Peyer's patch (tissue), 4 donors: ENCODE measurements around the gene CNTN5. TPM values are rescaled to one million over a fixed set of nuclear protein-coding genes. Genes with fewer than 3 reads are reported as not detected.

ENCODE experiments used
- DNase-seq, 3 donors: peaks; one replicate each; pipeline ENCODE4 v3.0.0-alpha.2; 2017 to 2019
- H3K27ac ChIP-seq, 4 donors: fragments of 200-600 bp; sonication (generic); one replicate each; pipeline ENCODE4 v1.5.1; 2016 to 2019
- H3K27me3 ChIP-seq, 2 donors: fragments of 200-600 bp; sonication (generic); one replicate each; pipeline ENCODE4 v1.5.1; 2019
- H3K36me3 ChIP-seq, 3 donors: fragments of 200-600 bp; sonication (generic); one replicate each; pipeline ENCODE4 v1.5.1; 2016 to 2019
- H3K4me1 ChIP-seq, 4 donors: fragments of 200-600 bp; sonication (generic); one replicate each; pipeline ENCODE4 v1.5.1; 2016 to 2019
- H3K4me3 ChIP-seq, 4 donors: fragments of 200-600 bp; sonication (generic); 1 replicate in 3 of 4; 2 replicates in 1 of 4; pipeline ENCODE4 v1.5.1; 2016 to 2019; ENCODE audit warnings: mild to moderate bottlenecking in 1 of 4
- H3K9me3 ChIP-seq, 4 donors: fragments of 200-600 bp; sonication (generic); one replicate each; pipeline ENCODE4 v1.5.1; 2016 to 2019; ENCODE audit warnings: mild to moderate bottlenecking in 1 of 4
- CTCF ChIP-seq, 6 experiments: fragments of 450-650 bp in 4 of 6; fragments of 200-600 bp in 2 of 6; sonication (generic) in 1 of 6; IDR thresholded peaks; one replicate each; pipeline ENCODE4 v1.5.1; 2017 to 2019; ENCODE audit warnings: antibody characterized with exemption in 6 of 6, mild to moderate bottlenecking in 3 of 6, moderate library complexity in 1 of 6
- POLR2A ChIP-seq, 2 donors: fragments of 450-650 bp; IDR thresholded peaks; one replicate each; pipeline ENCODE4 v1.5.1; 2017; ENCODE audit warnings: antibody characterized with exemption in 2 of 2, mild to moderate bottlenecking in 2 of 2, moderate library complexity in 2 of 2
- total RNA-seq, 4 donors: library from RNA; depleted of rRNA; stranded (reverse); fragments of >200 nt; gene quantifications; one replicate each; pipeline ENCODE4 v1.1.0, GENCODE V29; 2016

The CNTN5 gene
- total RNA-seq, 4 donors from 2014 or later: not detected

- H3K27ac ChIP-seq: no peak overlapping the region
- H3K36me3 ChIP-seq: no peaks in the 10 kb centered on the region
- no peaks in the 10 kb centered on the region for H3K4me1 ChIP-seq
- no peak for DNase-seq
- H3K27me3 ChIP-seq: no peaks in the 10 kb centered on the region
- H3K9me3 ChIP-seq: no peaks in the 10 kb centered on the region
- no peak for TF ChIP-seq CTCF (IDR thresholded peaks at IDR 0.05)
- TF ChIP-seq POLR2A (IDR thresholded peaks at IDR 0.05): no peak
- H3K4me3 ChIP-seq: no peak overlapping the region
Measured at GRCh38 chr11:99256614-99257013, 235.9 kb downstream of the CNTN5 start.

- no peaks in the 10 kb centered on the region for H3K4me1 ChIP-seq
- no peaks in the 10 kb centered on the region for H3K36me3 ChIP-seq
- DNase-seq: no peak
- H3K27me3 ChIP-seq: no peaks in the 10 kb centered on the region
- H3K27ac ChIP-seq: no peak overlapping the region
- no peaks in the 10 kb centered on the region for H3K9me3 ChIP-seq
- no peak overlapping the region for H3K4me3 ChIP-seq
- no peak for TF ChIP-seq CTCF (IDR thresholded peaks at IDR 0.05)
- TF ChIP-seq POLR2A (IDR thresholded peaks at IDR 0.05): no peak
Measured at GRCh38 chr11:99257131-99257530, 236.4 kb downstream of the CNTN5 start.

- Histone ChIP-seq H3K27ac (no peak overlapping the region), H3K27me3 (no peaks in the 10 kb centered on the region), H3K9me3 (no peaks in the 10 kb centered on the region), H3K4me1 (no peaks in the 10 kb centered on the region), H3K36me3 (no peaks in the 10 kb centered on the region), H3K4me3 (no peak overlapping the region)
- no peak for DNase-seq
- no peak for TF ChIP-seq CTCF (IDR thresholded peaks at IDR 0.05)
- TF ChIP-seq POLR2A (IDR thresholded peaks at IDR 0.05): no peak
Measured at GRCh38 chr11:99260696-99261095, 239.9 kb downstream of the CNTN5 start.

- TF ChIP-seq POLR2A (IDR thresholded peaks at IDR 0.05) (no peak), CTCF (IDR thresholded peaks at IDR 0.05) (no peak)
- Histone ChIP-seq H3K36me3 (no peaks in the 10 kb centered on the region), H3K4me1 (no peaks in the 10 kb centered on the region), H3K4me3 (no peak overlapping the region), H3K27ac (no peak overlapping the region), H3K27me3 (no peaks in the 10 kb centered on the region), H3K9me3 (no peaks in the 10 kb centered on the region)
- DNase-seq: no peak
Measured at GRCh38 chr11:99268886-99269285, 248.1 kb downstream of the CNTN5 start.

GRCh38 chr11:99271527-99271926, 250.8 kb downstream of the CNTN5 start:
- TF ChIP-seq CTCF (IDR thresholded peaks at IDR 0.05) (no peak), POLR2A (IDR thresholded peaks at IDR 0.05) (no peak)
- Histone ChIP-seq H3K36me3 (no peaks in the 10 kb centered on the region), H3K27me3 (no peaks in the 10 kb centered on the region), H3K9me3 (no peaks in the 10 kb centered on the region), H3K27ac (no peak overlapping the region), H3K4me1 (no peaks in the 10 kb centered on the region), H3K4me3 (no peak overlapping the region)
- no peak for DNase-seq

- no peak overlapping the region for H3K4me3 ChIP-seq
- H3K27me3 ChIP-seq: no peaks in the 10 kb centered on the region
- no peaks in the 10 kb centered on the region for H3K36me3 ChIP-seq
- no peaks in the 10 kb centered on the region for H3K4me1 ChIP-seq
- no peak for TF ChIP-seq POLR2A (IDR thresholded peaks at IDR 0.05)
- no peak for TF ChIP-seq CTCF (IDR thresholded peaks at IDR 0.05)
- no peak overlapping the region for H3K27ac ChIP-seq
- no peaks in the 10 kb centered on the region for H3K9me3 ChIP-seq
- DNase-seq: no peak
Measured at GRCh38 chr11:99275521-99275920, 254.8 kb downstream of the CNTN5 start.
